VCaP (cell line): Measurements from ENCODE around the gene TGFBI.

Experiments used
- H3K27ac ChIP-seq: fragments of 450-650 bp; 2 replicates; pipeline ENCODE4 v1.5.1; 2017
- CTCF ChIP-seq: fragments of 450-650 bp; conservative IDR thresholded peaks from 2 replicates; pipeline ENCODE4 v1.5.1; 2017; ENCODE audit warnings: mild to moderate bottlenecking, moderate library complexity

The TGFBI gene

GRCh38 chr5:136066661-136067271 is 38.0 kb downstream of the TGFBI start:
- no peak overlapping the region for H3K27ac ChIP-seq
- no peak for TF ChIP-seq CTCF

- no peak overlapping the region for H3K27ac ChIP-seq
- TF ChIP-seq CTCF: no peak
These were observed 38.6 kb downstream of the TGFBI start for GRCh38 chr5:136067422-136067821.

GRCh38 chr5:136070486-136071285 is 41.9 kb downstream of the TGFBI start:
- no peak overlapping the region for H3K27ac ChIP-seq
- TF ChIP-seq CTCF: no peak

- no peak for TF ChIP-seq CTCF
- H3K27ac ChIP-seq: no peak overlapping the region
These were observed 45.1 kb downstream of the TGFBI start for GRCh38 chr5:136073714-136074529.

GRCh38 chr5:136075466-136075891 is 46.7 kb downstream of the TGFBI start:
- no peak for TF ChIP-seq CTCF

GRCh38 chr5:136076067-136076466 is 47.3 kb downstream of the TGFBI start:
- TF ChIP-seq CTCF: no peak
- H3K27ac ChIP-seq: no peak overlapping the region

More at GRCh38 chr5:136075466-136075891, 46.7 kb downstream of the TGFBI start:
- no peak overlapping the region for H3K27ac ChIP-seq

- no peak overlapping the region for H3K27ac ChIP-seq
- no peak for TF ChIP-seq CTCF
These were observed 48.2 kb downstream of the TGFBI start for GRCh38 chr5:136076881-136077445.
